ENCODE data around the gene C20orf204. TPM values are rescaled to one million over a fixed set of nuclear protein-coding genes. Genes with fewer than 3 reads are reported as not detected.

C20orf204 gene
- total and polyA plus RNA-seq, 2 donors (not counting 3 experiments of a cell fraction or from before 2014, with no cell fraction given) = 2.8 to 5.8 TPM

GRCh38 chr20:64006902-64007301 lies 29.1 kb upstream of the C20orf204 start:
- Histone ChIP-seq H3K4me3 (replicated peaks in 1 of 3; ENCODE audit: insufficient read depth in 1 of 3, low read depth in 1 of 3, low read length in 3 of 3) (no peak overlapping the region), H3K27me3 (ENCODE audit: control insufficient read depth in 2 of 2, insufficient read depth in 2 of 2, low read length in 2 of 2) (no peaks in the 10 kb centered on the region), H4K20me1 (replicated peaks; ENCODE audit: control insufficient read depth, extremely low read depth, insufficient read depth, low read length) (no peaks in the 10 kb centered on the region), H3K9ac (replicated peaks; ENCODE audit: extremely low read depth, insufficient read depth, low read length) (no peak overlapping the region), H3K9me1 (replicated peaks; ENCODE audit: control insufficient read depth, extremely low read depth, insufficient read depth, low read length) (no peaks in the 10 kb centered on the region), H2AFZ (ENCODE audit: low read depth, low read length) (no peak overlapping the region), H3K27ac (ENCODE audit: insufficient read depth, low read depth, low read length) (no peak overlapping the region), H3K9me3 (replicated peaks; ENCODE audit: control insufficient read depth, insufficient read depth, low read length) (no peaks in the 10 kb centered on the region), H3K36me3 (ENCODE audit: control insufficient read depth in 2 of 2, extremely low read depth in 1 of 2, insufficient read depth in 2 of 2, low read length in 2 of 2) (peaks cover 12 to 52% of the 10 kb centered on the region in 2 experiments), H3K4me1 (ENCODE audit: control insufficient read depth, extremely low read depth, insufficient read depth, low read length) (peaks cover 2% of the 10 kb centered on the region), H3K4me2 (ENCODE audit: insufficient read depth, low read length) (no peak overlapping the region), H3K79me2 (ENCODE audit: control insufficient read depth, insufficient read depth, low read length) (no peaks in the 10 kb centered on the region)
- DNase-seq (ENCODE audit: low read depth, low spot score) = no peak
- intact Hi-C loops (cut with micrococcal nuclease) = no loop called here
- no TSS peak for BruUV-seq (replicated peaks)
- POLR2A ChIA-PET = interaction anchor here (0.7 kb wide), 1 partner anchor 465 kb away, joined by 3 read pairs; no protein-coding TSS in a partner anchor
- no peak for FAIRE-seq
- CTCF ChIA-PET = interaction anchor here (1.0 kb wide), 1 partner anchor 31 kb away, joined by 3 read pairs; no protein-coding TSS in a partner anchor
- TF ChIP-seq POLR2AphosphoS5 (IDR thresholded peaks at IDR 0.05; ENCODE audit: insufficient read depth, low read depth, low read length) (no peak), JUN (IDR thresholded peaks at IDR 0.05; ENCODE audit: borderline replicate concordance, insufficient read depth, insufficient read length, low read depth) (no peak), EZH2 (IDR thresholded peaks at IDR 0.05; ENCODE audit: borderline replicate concordance, low read depth, low read length, severe bottlenecking) (no peak), GATA2 (IDR thresholded peaks at IDR 0.05; ENCODE audit: insufficient read depth, insufficient read length, low read depth, low read length) (no peak), MAX (IDR thresholded peaks at IDR 0.05; ENCODE audit: insufficient read depth, insufficient read length) (no peak), POLR2A (IDR thresholded peaks at IDR 0.05; ENCODE audit: low read depth, low read length) (no peak), FOS (IDR thresholded peaks at IDR 0.05; ENCODE audit: borderline replicate concordance, insufficient read depth, low read length) (no peak), CTCF (IDR thresholded peaks at IDR 0.05; ENCODE audit: extremely low read depth in 1 of 2, insufficient read depth in 1 of 2, low read depth in 1 of 2, low read length in 2 of 2) (no peak), MYC (IDR thresholded peaks at IDR 0.05; ENCODE audit: low read depth, low read length) (no peak)
- dilution Hi-C loops (cut with MboI; ENCODE audit: extremely low pct_ligation_motif_present, low sequenced_read_pairs) = no loop called here

All from endothelial cell of umbilical vein (primary cell).